ENCODE results near the gene PLPP6. TPM values are rescaled to one million over a fixed set of nuclear protein-coding genes. Genes with fewer than 3 reads are reported as not detected.

The PLPP6 gene
- total and polyA plus RNA-seq, 2 of the 8 experiments (the other 6 are each of a cell fraction or from before 2014, with no cell fraction given): 11.8 to 13.3 TPM

Other genes starting within 250 kb of the PLPP6 start
- 10.3 and 11.7 TPM in 2 replicates for gene SLC1A1, start 171.8 kb upstream of the PLPP6 start, total RNA-seq (2021; fragmentation: NEBNext Ultra II Directional; extraction: Animal tissue kit (Norgen Biotek cat#: 25700))
- 2.9 and 4.7 TPM in 2 replicates for gene SLC1A1, start 171.8 kb upstream of the PLPP6 start, polyA plus RNA-seq (2011; rRNA removed)
- gene SPATA6L, start 4.2 kb downstream of the PLPP6 start, total RNA-seq (2021; fragmentation: NEBNext Ultra II Directional; extraction: Animal tissue kit (Norgen Biotek cat#: 25700)): 0.55 and 1.1 TPM in 2 replicates
- gene SPATA6L, start 4.2 kb downstream of the PLPP6 start, polyA plus RNA-seq (2011; rRNA removed): 0.57 and 1.6 TPM in 2 replicates
- 22.4 and 23.8 TPM in 2 replicates for gene CDC37L1, start 17.3 kb downstream of the PLPP6 start, total RNA-seq (2021; fragmentation: NEBNext Ultra II Directional; extraction: Animal tissue kit (Norgen Biotek cat#: 25700))
- gene CDC37L1, start 17.3 kb downstream of the PLPP6 start, polyA plus RNA-seq (2011; rRNA removed): 4.6 and 5.2 TPM in 2 replicates
- gene AK3, start 78.9 kb downstream of the PLPP6 start, total RNA-seq (2021; fragmentation: NEBNext Ultra II Directional; extraction: Animal tissue kit (Norgen Biotek cat#: 25700)): 23.9 and 30.0 TPM in 2 replicates
- 7.8 and 8.9 TPM in 2 replicates for gene AK3, start 78.9 kb downstream of the PLPP6 start, polyA plus RNA-seq (2011; rRNA removed)
- gene RCL1, start 130.7 kb downstream of the PLPP6 start, total RNA-seq (2021; fragmentation: NEBNext Ultra II Directional; extraction: Animal tissue kit (Norgen Biotek cat#: 25700)): 29.5 and 29.7 TPM in 2 replicates
- 21.0 and 24.0 TPM in 2 replicates for gene RCL1, start 130.7 kb downstream of the PLPP6 start, polyA plus RNA-seq (2011; rRNA removed)

Data from H1 (cell line).